ENCODE results near the gene PTAFR. TPM values are rescaled to one million over a fixed set of nuclear protein-coding genes. Genes with fewer than 3 reads are reported as not detected.

Gene PTAFR
- total RNA-seq, 1 experiment from 2014 or later: 1.9 TPM

DNA sequence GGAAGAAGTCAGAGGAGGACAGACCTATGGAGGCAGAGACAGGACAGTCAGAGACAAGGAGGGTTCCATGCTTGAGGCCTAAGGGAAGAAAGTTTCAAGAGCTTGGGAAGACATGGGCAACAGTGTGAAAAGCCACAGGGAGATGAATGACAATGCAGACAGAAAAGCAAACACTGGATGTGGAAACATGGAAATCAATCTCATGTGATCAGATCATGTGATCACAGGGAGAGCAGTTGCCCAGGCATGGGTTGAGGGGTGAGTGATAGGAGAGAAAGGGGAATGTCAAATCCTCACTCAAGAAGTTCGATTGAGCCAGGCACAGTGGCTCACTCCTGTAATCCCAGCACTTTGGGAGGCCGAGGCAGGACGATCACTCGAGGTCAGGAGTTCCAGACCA lies 17.2 kb downstream of the PTAFR start:
- DNase-seq: no peak
- Histone ChIP-seq H3K9ac (ENCODE audit: extremely low read depth, insufficient read length, low read length) (no peak overlapping the region), H3K27ac (ENCODE audit: insufficient read length, low read depth, low read length) (no peak overlapping the region), H3K23me2 (ENCODE audit: insufficient read length, low read depth, low read length, poor library complexity, severe bottlenecking) (no peaks in the 10 kb centered on the region), H4K20me1 (ENCODE audit: control insufficient read depth, insufficient read depth, insufficient read length) (no peaks in the 10 kb centered on the region), H3K14ac (ENCODE audit: insufficient read depth, low read length) (no peak overlapping the region), H4K5ac (ENCODE audit: insufficient read length, low read depth, low read length) (no peak overlapping the region), H2BK12ac (ENCODE audit: insufficient read length, low read depth, low read length) (no peak overlapping the region), H2AFZ (ENCODE audit: low read length) (no peak overlapping the region), H4K8ac (replicated peaks; ENCODE audit: insufficient read length, low read depth, low read length) (no peak overlapping the region), H2BK20ac (ENCODE audit: low read depth, low read length, poor library complexity, severe bottlenecking) (no peak overlapping the region), H2AK5ac (ENCODE audit: insufficient read length, low read length) (no peak overlapping the region), H3K79me2 (ENCODE audit: insufficient read depth, low read length) (no peaks in the 10 kb centered on the region), H4K91ac (ENCODE audit: insufficient read length, low read depth, low read length) (no peak overlapping the region), H3K27me3 (ENCODE audit: insufficient read depth, low read length) (no peaks in the 10 kb centered on the region), H3K4me1 (ENCODE audit: insufficient read depth, low read length) (no peaks in the 10 kb centered on the region; the same call in 1 of the 2 replicates), H3K4me2 (ENCODE audit: insufficient read depth, insufficient read length, low read length) (no peak overlapping the region), H3K56ac (ENCODE audit: insufficient read length, low read depth, low read length) (no peak overlapping the region), H2BK120ac (ENCODE audit: low read depth, low read length, poor library complexity, severe bottlenecking) (no peak overlapping the region), H3K9me3 (ENCODE audit: control insufficient read depth, low read depth, low read length) (no peaks in the 10 kb centered on the region), H2BK5ac (ENCODE audit: insufficient read length, low read length) (no peak overlapping the region), H3T11ph (ENCODE audit: low read length) (no peak overlapping the region), H3K23ac (ENCODE audit: insufficient read length, low read depth, low read length) (no peak overlapping the region), H2BK15ac (ENCODE audit: low read depth, low read length) (no peak overlapping the region), H3K18ac (ENCODE audit: insufficient read length, low read depth, low read length) (no peak overlapping the region), H3K4ac (ENCODE audit: low read depth, low read length) (no peak overlapping the region), H3K79me1 (ENCODE audit: insufficient read depth, low read depth, low read length, poor library complexity, severe bottlenecking) (no peaks in the 10 kb centered on the region)
- no peak overlapping the region for H3K27ac Mint-ChIP-seq
- H3K36me3 Mint-ChIP-seq (ENCODE audit: insufficient read depth in 1 of 3, low read depth in 3 of 3): no peaks in the 10 kb centered on the region
- H3K27me3 Mint-ChIP-seq (ENCODE audit: low read depth): no peaks in the 10 kb centered on the region
- H3K4me3 Mint-ChIP-seq: no peak overlapping the region
- H3K4me1 Mint-ChIP-seq: peaks cover 7 to 11% of the 10 kb centered on the region in 2 experiments
- no CpG with 5 or more reads among the region's 4 CpGs for WGBS (ENCODE audit: extremely low coverage, insufficient read length, low lambda C conversion rate)
- TF ChIP-seq, protein P1, sequence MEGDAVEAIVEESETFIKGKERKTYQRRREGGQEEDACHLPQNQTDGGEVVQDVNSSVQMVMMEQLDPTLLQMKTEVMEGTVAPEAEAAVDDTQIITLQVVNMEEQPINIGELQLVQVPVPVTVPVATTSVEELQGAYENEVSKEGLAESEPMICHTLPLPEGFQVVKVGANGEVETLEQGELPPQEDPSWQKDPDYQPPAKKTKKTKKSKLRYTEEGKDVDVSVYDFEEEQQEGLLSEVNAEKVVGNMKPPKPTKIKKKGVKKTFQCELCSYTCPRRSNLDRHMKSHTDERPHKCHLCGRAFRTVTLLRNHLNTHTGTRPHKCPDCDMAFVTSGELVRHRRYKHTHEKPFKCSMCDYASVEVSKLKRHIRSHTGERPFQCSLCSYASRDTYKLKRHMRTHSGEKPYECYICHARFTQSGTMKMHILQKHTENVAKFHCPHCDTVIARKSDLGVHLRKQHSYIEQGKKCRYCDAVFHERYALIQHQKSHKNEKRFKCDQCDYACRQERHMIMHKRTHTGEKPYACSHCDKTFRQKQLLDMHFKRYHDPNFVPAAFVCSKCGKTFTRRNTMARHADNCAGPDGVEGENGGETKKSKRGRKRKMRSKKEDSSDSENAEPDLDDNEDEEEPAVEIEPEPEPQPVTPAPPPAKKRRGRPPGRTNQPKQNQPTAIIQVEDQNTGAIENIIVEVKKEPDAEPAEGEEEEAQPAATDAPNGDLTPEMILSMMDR (conservative IDR thresholded peaks at IDR 0.05): no peak
- peaks cover 0 to 3% of the 10 kb centered on the region in 2 experiments; a peak in 1 of 5 replicates for H3K9me3 Mint-ChIP-seq
